Keratinocyte (primary cell): ENCODE measurements around the gene RAB29. TPM values are rescaled to one million over a fixed set of nuclear protein-coding genes. Genes with fewer than 3 reads are reported as not detected.

Source experiments
- DNase-seq: peaks from one replicate; pipeline ENCODE4 v3.0.0-alpha.2; 2011; ENCODE audit warnings: low read depth, missing footprints, low spot score
- FAIRE-seq: peaks from 2 replicates; lab custom pipeline; 2011; peaks lifted over from hg19 to GRCh38; lab: Jason Lieb, UNC
- H2AFZ ChIP-seq: 2 replicates; pipeline ENCODE4 v1.6.0; 2012; ENCODE audit warnings: low read length, control low read depth, inconsistent platforms; ENCODE audit not compliant: control insufficient read depth
- H3K27ac ChIP-seq: 2 replicates; pipeline ENCODE4 v1.5.1; 2011; ENCODE audit warnings: low read length; ENCODE audit not compliant: control insufficient read depth, insufficient read depth
- H3K27me3 ChIP-seq: 3 replicates; pipeline ENCODE4 v1.6.0; 2011; ENCODE audit warnings: low read length; ENCODE audit not compliant: control insufficient read depth, insufficient read depth; ENCODE audit errors: extremely low read depth
- H3K36me3 ChIP-seq, 2 experiments: 2 replicates in 1 of 2; 3 replicates in 1 of 2; pipeline ENCODE4 v1.5.1; 2011; ENCODE audit warnings: low read length in 2 of 2, mild to moderate bottlenecking in 1 of 2; ENCODE audit not compliant: control insufficient read depth in 2 of 2, insufficient read depth in 2 of 2; ENCODE audit errors: extremely low read depth in 1 of 2
- H3K4me1 ChIP-seq: 3 replicates; pipeline ENCODE4 v1.5.1; 2011; ENCODE audit warnings: low read length; ENCODE audit not compliant: control insufficient read depth, insufficient read depth; ENCODE audit errors: extremely low read depth
- H3K4me2 ChIP-seq: 3 replicates; pipeline ENCODE4 v1.6.0; 2011; ENCODE audit warnings: low read depth, low read length; ENCODE audit not compliant: control insufficient read depth, insufficient read depth; ENCODE audit errors: extremely low read depth
- H3K4me3 ChIP-seq, 3 experiments: fragments of 200-600 bp in 1 of 3; sonication (generic) in 1 of 3; 2 replicates in 2 of 3; 3 replicates in 1 of 3; pipeline ENCODE4 v1.5.1; 2011 to 2016; ENCODE audit warnings: low read length in 3 of 3, mild to moderate bottlenecking in 3 of 3, control low read depth in 2 of 3, inconsistent platforms in 1 of 3, low read depth in 1 of 3, mixed read lengths in 1 of 3, mixed run types in 1 of 3, moderate library complexity in 1 of 3; ENCODE audit not compliant: control insufficient read depth in 2 of 3, insufficient read depth in 2 of 3; ENCODE audit errors: extremely low read depth in 1 of 3
- H3K79me2 ChIP-seq: 2 replicates; pipeline ENCODE4 v1.6.0; 2012; ENCODE audit warnings: low read length; ENCODE audit not compliant: control insufficient read depth, insufficient read depth
- H3K9ac ChIP-seq: 3 replicates; pipeline ENCODE4 v1.6.0; 2011; ENCODE audit warnings: low read length; ENCODE audit not compliant: control insufficient read depth, insufficient read depth; ENCODE audit errors: extremely low read depth
- H3K9me1 ChIP-seq: 3 replicates; pipeline ENCODE4 v1.6.0; 2011; ENCODE audit warnings: low read length; ENCODE audit not compliant: control insufficient read depth, insufficient read depth; ENCODE audit errors: extremely low read depth
- H3K9me3 ChIP-seq: 2 replicates; pipeline ENCODE4 v1.5.1; 2012; ENCODE audit warnings: low read depth, low read length; ENCODE audit not compliant: control insufficient read depth
- H4K20me1 ChIP-seq: 3 replicates; pipeline ENCODE4 v1.6.0; 2011; ENCODE audit warnings: low read length; ENCODE audit not compliant: control insufficient read depth, insufficient read depth; ENCODE audit errors: extremely low read depth
- EZH2 ChIP-seq: IDR thresholded peaks from one replicate; pipeline ENCODE4 v1.6.1; 2012; ENCODE audit warnings: inconsistent platforms, mild to moderate bottlenecking, low read length, moderate library complexity
- dilution Hi-C: fragments of 300-500 bp; cut with MboI; formaldehyde crosslinking; loops from one replicate; pipeline ENCODE4 v1.7.0; 2020; ENCODE audit warnings: low sequenced_read_pairs; ENCODE audit not compliant: extremely low pct_ligation_motif_present
- polyA plus RNA-seq, 5 experiments: library from polyadenylated mRNA; depleted of rRNA in 3 of 5; stranded (reverse) in 3 of 5; stranded (forward) in 1 of 5; unstranded in 1 of 5; fragments of >200 nt; gene quantifications; 1 replicate in 1 of 5; 2 replicates in 3 of 5; 3 replicates in 1 of 5; pipeline versions ENCODE4 v1.2.1 to v1.2.3, GENCODE V29; 2011 to 2012; ENCODE audit warnings: missing spikeins in 2 of 5, low read depth in 1 of 5, low replicate concordance in 1 of 5
- TF ChIP-seq, protein P1 (sequence below), 3 experiments: IDR thresholded peaks in 1 of 3; conservative IDR thresholded peaks in 1 of 3; optimal IDR thresholded peaks in 1 of 3; 2 replicates in 2 of 3; 3 replicates in 1 of 3; pipeline versions ENCODE3 to v1.5.1; 2011; ENCODE audit warnings: low read length in 3 of 3, mild to moderate bottlenecking in 3 of 3, moderate library complexity in 2 of 3, control low read depth in 1 of 3, inconsistent platforms in 1 of 3; ENCODE audit not compliant: insufficient read depth in 2 of 3; ENCODE audit errors: extremely low read depth in 1 of 3

The RAB29 gene
- polyA plus RNA-seq, 1 donor (not counting 4 experiments of a cell fraction or from before 2014, with no cell fraction given) = 26.7 TPM

DNA sequence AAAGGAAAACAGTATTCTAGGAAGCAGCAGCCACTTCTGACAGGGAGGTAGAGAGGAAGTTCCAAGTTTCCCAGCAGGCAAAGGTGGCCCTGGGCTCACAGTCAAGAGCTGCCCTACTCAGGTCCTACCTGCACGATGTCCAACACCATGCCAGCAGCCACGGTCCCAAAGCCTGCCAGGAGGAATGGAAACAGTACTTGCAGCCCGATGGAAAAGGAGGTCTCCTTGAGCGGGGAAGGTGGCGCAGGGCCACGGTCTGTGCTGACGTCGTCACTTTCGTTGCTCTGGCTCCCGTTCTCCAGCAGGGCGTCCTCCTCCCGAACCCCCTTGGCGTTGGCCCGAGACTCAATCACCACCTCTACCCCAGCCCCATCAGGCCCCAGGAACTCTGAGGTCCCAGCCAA lies 34.7 kb upstream of the RAB29 start:
- H3K4me2 ChIP-seq = no peak overlapping the region
- dilution Hi-C loops = no loop called here
- H3K79me2 ChIP-seq = peaks cover 18% of the 10 kb centered on the region

DNA sequence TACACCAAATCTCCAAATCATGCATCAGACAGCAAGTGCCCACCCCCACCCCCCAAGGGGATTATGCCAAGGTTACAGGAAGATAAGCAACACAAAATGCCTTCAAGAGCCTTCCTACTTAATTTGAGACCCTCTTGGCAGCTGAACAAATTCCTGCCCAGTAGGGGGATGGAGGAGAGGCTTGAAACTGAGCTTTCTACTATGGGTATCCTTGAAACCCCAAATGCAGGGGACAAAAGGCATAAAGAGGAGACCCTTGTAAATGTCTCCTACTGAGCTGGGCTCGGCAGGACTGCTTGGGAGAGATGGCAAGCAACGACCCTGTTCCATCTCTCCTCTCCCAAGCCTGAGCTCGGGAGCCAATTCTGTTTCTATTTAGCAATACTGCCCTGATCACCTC lies 34.2 kb upstream of the RAB29 start:
- DNase-seq (no peak), FAIRE-seq (no peak)
- H3K36me3 ChIP-seq = peaks cover 11 to 15% of the 10 kb centered on the region in 2 experiments
- no peak overlapping the region for H3K4me2 ChIP-seq
- peaks cover 27% of the 10 kb centered on the region for H3K4me1 ChIP-seq
- no peak overlapping the region for H3K9ac ChIP-seq
- no peaks in the 10 kb centered on the region for H3K27me3 ChIP-seq
- peaks cover 21% of the 10 kb centered on the region for H3K79me2 ChIP-seq
- H4K20me1 ChIP-seq = no peaks in the 10 kb centered on the region
- H3K4me3 ChIP-seq = no peak overlapping the region
- no peaks in the 10 kb centered on the region for H3K9me1 ChIP-seq
- H3K27ac ChIP-seq = no peak overlapping the region
- TF ChIP-seq, protein P1, sequence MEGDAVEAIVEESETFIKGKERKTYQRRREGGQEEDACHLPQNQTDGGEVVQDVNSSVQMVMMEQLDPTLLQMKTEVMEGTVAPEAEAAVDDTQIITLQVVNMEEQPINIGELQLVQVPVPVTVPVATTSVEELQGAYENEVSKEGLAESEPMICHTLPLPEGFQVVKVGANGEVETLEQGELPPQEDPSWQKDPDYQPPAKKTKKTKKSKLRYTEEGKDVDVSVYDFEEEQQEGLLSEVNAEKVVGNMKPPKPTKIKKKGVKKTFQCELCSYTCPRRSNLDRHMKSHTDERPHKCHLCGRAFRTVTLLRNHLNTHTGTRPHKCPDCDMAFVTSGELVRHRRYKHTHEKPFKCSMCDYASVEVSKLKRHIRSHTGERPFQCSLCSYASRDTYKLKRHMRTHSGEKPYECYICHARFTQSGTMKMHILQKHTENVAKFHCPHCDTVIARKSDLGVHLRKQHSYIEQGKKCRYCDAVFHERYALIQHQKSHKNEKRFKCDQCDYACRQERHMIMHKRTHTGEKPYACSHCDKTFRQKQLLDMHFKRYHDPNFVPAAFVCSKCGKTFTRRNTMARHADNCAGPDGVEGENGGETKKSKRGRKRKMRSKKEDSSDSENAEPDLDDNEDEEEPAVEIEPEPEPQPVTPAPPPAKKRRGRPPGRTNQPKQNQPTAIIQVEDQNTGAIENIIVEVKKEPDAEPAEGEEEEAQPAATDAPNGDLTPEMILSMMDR (optimal IDR thresholded peaks at IDR 0.05 in 1 of 3, IDR thresholded peaks at IDR 0.05 in 1 of 3, conservative IDR thresholded peaks at IDR 0.05 in 1 of 3; ENCODE audit: extremely low read depth in 1 of 3, insufficient read depth in 2 of 3, low read length in 3 of 3) = no peak
- no peak for TF ChIP-seq EZH2
- dilution Hi-C loops = no loop called here
- no peak overlapping the region for H2AFZ ChIP-seq
- no peaks in the 10 kb centered on the region for H3K9me3 ChIP-seq

More for the DNA sequence above, 34.7 kb upstream of the RAB29 start:
- no peaks in the 10 kb centered on the region for H3K9me3 ChIP-seq
- DNase-seq (no peak), FAIRE-seq (no peak)
- H3K27me3 ChIP-seq = no peaks in the 10 kb centered on the region
- no peaks in the 10 kb centered on the region for H4K20me1 ChIP-seq
- H2AFZ ChIP-seq = no peak overlapping the region
- no peak overlapping the region for H3K4me3 ChIP-seq
- no peak overlapping the region for H3K27ac ChIP-seq
- H3K36me3 ChIP-seq = peaks cover 11 to 15% of the 10 kb centered on the region in 2 experiments
- peaks cover 30% of the 10 kb centered on the region for H3K4me1 ChIP-seq
- no peak for TF ChIP-seq EZH2
- TF ChIP-seq, protein P1 (optimal IDR thresholded peaks at IDR 0.05 in 1 of 3, IDR thresholded peaks at IDR 0.05 in 1 of 3, conservative IDR thresholded peaks at IDR 0.05 in 1 of 3; ENCODE audit: extremely low read depth in 1 of 3, insufficient read depth in 2 of 3, low read length in 3 of 3) = no peak
- no peak overlapping the region for H3K9ac ChIP-seq
- no peaks in the 10 kb centered on the region for H3K9me1 ChIP-seq
